Left ventricle myocardium inferior (tissue), 1 donor: ENCODE data around the gene CFAP74. TPM values are rescaled to one million over a fixed set of nuclear protein-coding genes. Genes with fewer than 3 reads are reported as not detected.
A peak's percentile ranks its signal among the peaks of the same experiment; 100 is the strongest.

Source experiments
- DNase-seq: peaks from one replicate; pipeline ENCODE4 v3.0.0-alpha.2; 2020
- H3K27ac ChIP-seq: fragments of 200-600 bp; replicated peaks from 2 replicates; pipeline ENCODE4 v1.8.0; 2021
- H3K27me3 ChIP-seq: fragments of 200-600 bp; 2 replicates; pipeline ENCODE4 v1.8.0; 2021; ENCODE audit warnings: low read depth
- H3K36me3 ChIP-seq: fragments of 200-600 bp; 2 replicates; pipeline ENCODE4 v1.8.0; 2021
- H3K4me1 ChIP-seq: fragments of 200-600 bp; 2 replicates; pipeline ENCODE4 v1.8.0; 2021
- H3K4me3 ChIP-seq: fragments of 200-600 bp; 2 replicates; pipeline ENCODE4 v1.8.0; 2021; ENCODE audit warnings: mild to moderate bottlenecking, moderate library complexity
- H3K9me3 ChIP-seq: fragments of 200-600 bp; replicated peaks from 2 replicates; pipeline ENCODE4 v1.8.0; 2021
- CTCF ChIP-seq: fragments of 200-600 bp; IDR thresholded peaks from 2 replicates; pipeline ENCODE4 v1.8.0; 2021; ENCODE audit warnings: antibody characterized with exemption, mild to moderate bottlenecking, borderline replicate concordance
- intact Hi-C: fragments of 100-400 bp; cut with micrococcal nuclease; formaldehyde crosslinking; loops from one replicate; pipeline ENCODE4 v1.11.0; 2022
- total RNA-seq: library from RNA; stranded (reverse); fragmentation: NEBNext Ultra II Directional; extraction: Animal tissue kit (Norgen Biotek cat#: 25700); gene quantifications from one replicate; pipeline ENCODE4 v1.2.1, GENCODE V29; 2021
- donor health status: DM: no; HTN: yes; CAD: no; lungs with severe emphysema.

Gene CFAP74
- total RNA-seq, 1 donor from 2014 or later, result not detected

DNA sequence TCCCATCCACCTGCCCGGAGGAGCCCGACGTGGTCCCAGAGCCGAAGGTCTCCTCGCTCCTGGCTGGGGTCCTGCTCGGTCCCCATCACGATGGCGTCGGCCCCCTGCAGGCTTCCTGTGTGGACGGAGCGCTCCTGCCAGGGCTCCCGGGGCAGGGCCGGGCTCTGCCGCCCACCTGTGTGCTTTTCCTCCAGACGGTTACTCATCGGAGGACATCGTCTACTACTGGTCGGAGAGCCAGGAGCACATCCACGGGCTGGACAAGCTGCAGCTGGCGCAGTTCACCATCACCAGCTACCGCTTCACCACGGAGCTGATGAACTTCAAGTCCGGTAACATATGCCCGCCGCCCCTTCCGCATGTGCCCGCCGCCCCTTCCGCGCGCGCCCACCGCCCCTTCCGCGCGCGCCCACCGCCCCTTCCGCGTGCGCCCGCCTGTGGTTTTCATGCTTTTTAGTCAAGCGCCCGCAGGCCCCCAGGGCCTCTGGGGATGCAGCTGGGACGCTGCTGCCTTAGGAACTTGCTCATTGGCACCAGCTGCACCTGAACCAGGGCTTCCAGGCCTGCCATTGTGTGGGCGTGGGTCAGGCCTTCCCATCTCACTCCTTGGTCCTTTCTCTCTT, 24.5 kb upstream of the CFAP74 start:
- no peak overlapping the region for H3K4me3 ChIP-seq

GRCh38 chr1:2025491-2025981, 21.9 kb upstream of the CFAP74 start:
- peak overlapping the region; percentile 71 for H3K27ac ChIP-seq

More for the DNA sequence above, 24.5 kb upstream of the CFAP74 start:
- peaks cover 26% of the 10 kb centered on the region for H3K27me3 ChIP-seq
- DNase-seq, result no peak
- no peaks in the 10 kb centered on the region for H3K36me3 ChIP-seq
- no peak overlapping the region for H3K27ac ChIP-seq
- intact Hi-C loops, result no loop called here
- no peak for TF ChIP-seq CTCF
- peaks cover 24% of the 10 kb centered on the region for H3K4me1 ChIP-seq
- H3K9me3 ChIP-seq, result no peaks in the 10 kb centered on the region

GRCh38 chr1:2024887-2025286, 21.3 kb upstream of the CFAP74 start:
- Histone ChIP-seq H3K27me3 (peaks cover 51% of the 10 kb centered on the region), H3K27ac (peak overlapping the region; percentile 71), H3K36me3 (no peaks in the 10 kb centered on the region), H3K4me1 (peaks cover 16% of the 10 kb centered on the region), H3K4me3 (no peak overlapping the region), H3K9me3 (no peaks in the 10 kb centered on the region)
- intact Hi-C loops, result no loop called here
- no peak for DNase-seq
- TF ChIP-seq CTCF, result no peak

More at GRCh38 chr1:2025491-2025981, 21.9 kb upstream of the CFAP74 start:
- peaks cover 45% of the 10 kb centered on the region for H3K27me3 ChIP-seq
- peak overlapping the region; percentile 39 for H3K4me3 ChIP-seq
- peak; percentile 58 for DNase-seq
- no peaks in the 10 kb centered on the region for H3K9me3 ChIP-seq
- no peaks in the 10 kb centered on the region for H3K36me3 ChIP-seq
- TF ChIP-seq CTCF, result no peak
- intact Hi-C loops, result no loop called here
- H3K4me1 ChIP-seq, result peaks cover 15% of the 10 kb centered on the region

GRCh38 chr1:2024451-2024850, 20.9 kb upstream of the CFAP74 start:
- TF ChIP-seq CTCF, result no peak
- no peak for DNase-seq
- Histone ChIP-seq H3K27me3 (peaks cover 56% of the 10 kb centered on the region), H3K9me3 (no peaks in the 10 kb centered on the region), H3K36me3 (no peaks in the 10 kb centered on the region), H3K4me3 (no peak overlapping the region), H3K4me1 (peaks cover 20% of the 10 kb centered on the region), H3K27ac (no peak overlapping the region)
- intact Hi-C loops, result no loop called here

DNA sequence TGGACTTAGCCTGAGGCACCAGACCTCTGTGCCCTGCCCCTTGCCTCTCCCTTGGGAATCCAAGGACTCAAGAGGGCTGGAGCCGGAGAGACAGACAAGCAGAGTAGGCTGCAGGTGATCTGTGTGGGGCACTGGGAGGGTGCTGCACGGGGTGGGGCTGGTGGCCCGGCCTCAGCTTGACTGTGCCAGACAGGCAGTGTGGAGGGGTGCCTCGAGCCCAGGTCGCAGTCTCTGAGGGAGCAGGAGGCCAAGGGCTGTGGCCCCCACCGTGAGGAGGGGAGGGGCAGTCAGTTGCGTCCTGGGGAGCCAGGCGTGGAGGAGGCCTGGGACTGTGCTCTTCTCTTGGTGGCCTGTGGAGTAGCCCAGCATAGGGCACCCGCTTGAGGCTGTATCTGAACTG, 19.6 kb upstream of the CFAP74 start:
- intact Hi-C loops, result no loop called here
- H3K27ac ChIP-seq, result no peak overlapping the region

More for the DNA sequence above, 19.6 kb upstream of the CFAP74 start:
- DNase-seq, result no peak
- Histone ChIP-seq H3K27me3 (peaks cover 66% of the 10 kb centered on the region), H3K36me3 (no peaks in the 10 kb centered on the region), H3K9me3 (no peaks in the 10 kb centered on the region), H3K4me3 (no peak overlapping the region), H3K4me1 (peaks cover 28% of the 10 kb centered on the region)
- no peak for TF ChIP-seq CTCF
